GM12878 (cell line): ENCODE data around the gene TEX54. TPM values are rescaled to one million over a fixed set of nuclear protein-coding genes. Genes with fewer than 3 reads are reported as not detected.

Experiments
- CBX3 ChIP-seq: fragments of 200-600 bp; sonication (generic); IDR thresholded peaks from 2 replicates; pipeline ENCODE4 v1.6.1; 2016; ENCODE audit warnings: low read depth, borderline replicate concordance
- CEBPB ChIP-seq, 2 experiments: fragments of 150-350 bp in 1 of 2; IDR thresholded peaks; 2 replicates each; pipeline ENCODE4 v1.6.1; 2012 to 2014; ENCODE audit warnings: low read depth in 2 of 2, low read length in 2 of 2, borderline replicate concordance in 1 of 2, inconsistent platforms in 1 of 2
- HCFC1 ChIP-seq: fragments of 150-350 bp; IDR thresholded peaks from 2 replicates; pipeline ENCODE4 v1.6.1; 2014; ENCODE audit warnings: low read length
- NFYA ChIP-seq: IDR thresholded peaks from 2 replicates; pipeline ENCODE4 v1.6.1; 2011; ENCODE audit warnings: low read depth, mild to moderate bottlenecking, low read length, improper control_type of control experiment, borderline replicate concordance
- NR2C2 ChIP-seq: IDR thresholded peaks from 2 replicates; pipeline ENCODE4 v1.6.1; 2011; ENCODE audit warnings: borderline replicate concordance, low read depth; ENCODE audit not compliant: control insufficient read depth, insufficient read length
- PML ChIP-seq: IDR thresholded peaks from 2 replicates; pipeline ENCODE4 v1.6.1; 2012; ENCODE audit warnings: low read length, inconsistent platforms
- PRDM15 ChIP-seq: fragments of 450-650 bp; formaldehyde crosslinking; IDR thresholded peaks from 2 replicates; pipeline ENCODE4 v1.4.0; 2020; ENCODE audit warnings: mild to moderate bottlenecking, moderate library complexity
- SIN3A ChIP-seq: IDR thresholded peaks from 2 replicates; pipeline ENCODE4 v1.6.1; 2012; ENCODE audit warnings: low read depth, low read length, improper control_type of control experiment
- USF1 ChIP-seq: IDR thresholded peaks from 2 replicates; pipeline ENCODE4 v1.6.1; 2011; ENCODE audit warnings: borderline replicate concordance, low read depth, mild to moderate bottlenecking, moderate library complexity, mixed read lengths, low read length; ENCODE audit not compliant: insufficient read depth; ENCODE audit errors: extremely low read length
- ZBED1 ChIP-seq: IDR thresholded peaks from 2 replicates; pipeline ENCODE4 v1.6.1; 2016; ENCODE audit warnings: borderline replicate concordance
- polyA plus RNA-seq, 11 experiments: library from polyadenylated mRNA; depleted of rRNA in 4 of 11; unstranded in 6 of 11; stranded (reverse) in 5 of 11; fragments of >200 nt; fragmentation: Nextera tagmentation in 4 of 11; fragmentation: Illumina TruSeq in 1 of 11; extraction: Ambion mirVana in 4 of 11; extraction: Trizol in 1 of 11; gene quantifications; 1 replicate in 1 of 11; 2 replicates in 10 of 11; pipeline versions ENCODE4 v1.2.1 to v1.2.3, GENCODE V29; 2011 to 2016; ENCODE audit warnings: inconsistent platforms in 2 of 11, missing spikeins in 2 of 11, low read depth in 1 of 11
- total RNA-seq, 4 experiments: library from RNA; depleted of rRNA in 3 of 4; stranded (reverse); fragments of >200 nt in 3 of 4; fragmentation: Illumina TruSeq in 1 of 4; extraction: Trizol in 1 of 4; gene quantifications; 2 replicates each; pipeline versions ENCODE4 v1.2.1 to v1.2.3, GENCODE V29; 2013 to 2021
- TF ChIP-seq, protein P1 (sequence below): fragments of 450-650 bp; IDR thresholded peaks from 2 replicates; pipeline ENCODE4 v1.6.1; 2017; ENCODE audit warnings: mild to moderate bottlenecking, moderate library complexity
- TF ChIP-seq, protein P2 (sequence below): fragments of 450-650 bp; IDR thresholded peaks from 2 replicates; pipeline ENCODE4 v1.6.1; 2016; ENCODE audit warnings: mild to moderate bottlenecking

Gene TEX54
- total and polyA plus RNA-seq, 10 of the 15 experiments (the other 5 are each of a cell fraction or from before 2014, with no cell fraction given), result 0.38 to 0.68 (median 0.51) TPM; not detected in 7

DNA sequence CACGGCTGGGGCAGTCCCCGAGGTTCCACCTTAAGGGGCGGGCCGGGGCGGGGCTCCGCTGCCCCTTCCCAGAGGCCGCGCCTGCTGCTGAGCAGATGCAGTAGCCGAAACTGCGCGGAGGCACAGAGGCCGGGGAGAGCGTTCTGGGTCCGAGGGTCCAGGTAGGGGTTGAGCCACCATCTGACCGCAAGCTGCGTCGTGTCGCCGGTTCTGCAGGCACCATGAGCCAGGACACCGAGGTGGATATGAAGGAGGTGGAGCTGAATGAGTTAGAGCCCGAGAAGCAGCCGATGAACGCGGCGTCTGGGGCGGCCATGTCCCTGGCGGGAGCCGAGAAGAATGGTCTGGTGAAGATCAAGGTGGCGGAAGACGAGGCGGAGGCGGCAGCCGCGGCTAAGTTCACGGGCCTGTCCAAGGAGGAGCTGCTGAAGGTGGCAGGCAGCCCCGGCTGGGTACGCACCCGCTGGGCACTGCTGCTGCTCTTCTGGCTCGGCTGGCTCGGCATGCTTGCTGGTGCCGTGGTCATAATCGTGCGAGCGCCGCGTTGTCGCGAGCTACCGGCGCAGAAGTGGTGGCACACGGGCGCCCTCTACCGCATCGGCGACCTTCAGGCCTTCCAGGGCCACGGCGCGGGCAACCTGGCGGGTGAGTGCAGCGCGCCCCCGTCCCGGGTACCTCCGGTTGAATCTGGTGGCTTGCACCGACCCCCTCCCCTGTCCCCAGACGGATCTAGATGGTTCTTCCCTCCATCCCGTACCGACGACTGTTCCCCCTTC is 48.4 kb upstream of the TEX54 start, which contains the start of gene SLC3A2 (continued):
- TF ChIP-seq ZBED1, result peak; percentile 91; the same call in 1 of the 2 replicates
- TF ChIP-seq USF1, result no peak
- no peak for TF ChIP-seq NFYA
- TF ChIP-seq CEBPB (IDR thresholded peaks at IDR 0.05; ENCODE audit: borderline replicate concordance in 1 of 2, low read depth in 2 of 2, low read length in 2 of 2), result no peak
- TF ChIP-seq NR2C2, result no peak
- no peak for TF ChIP-seq PRDM15 (CRISPR knock-in tag)
- no peak for TF ChIP-seq CBX3
- TF ChIP-seq SIN3A, result peak; percentile 81
- TF ChIP-seq, protein P1, sequence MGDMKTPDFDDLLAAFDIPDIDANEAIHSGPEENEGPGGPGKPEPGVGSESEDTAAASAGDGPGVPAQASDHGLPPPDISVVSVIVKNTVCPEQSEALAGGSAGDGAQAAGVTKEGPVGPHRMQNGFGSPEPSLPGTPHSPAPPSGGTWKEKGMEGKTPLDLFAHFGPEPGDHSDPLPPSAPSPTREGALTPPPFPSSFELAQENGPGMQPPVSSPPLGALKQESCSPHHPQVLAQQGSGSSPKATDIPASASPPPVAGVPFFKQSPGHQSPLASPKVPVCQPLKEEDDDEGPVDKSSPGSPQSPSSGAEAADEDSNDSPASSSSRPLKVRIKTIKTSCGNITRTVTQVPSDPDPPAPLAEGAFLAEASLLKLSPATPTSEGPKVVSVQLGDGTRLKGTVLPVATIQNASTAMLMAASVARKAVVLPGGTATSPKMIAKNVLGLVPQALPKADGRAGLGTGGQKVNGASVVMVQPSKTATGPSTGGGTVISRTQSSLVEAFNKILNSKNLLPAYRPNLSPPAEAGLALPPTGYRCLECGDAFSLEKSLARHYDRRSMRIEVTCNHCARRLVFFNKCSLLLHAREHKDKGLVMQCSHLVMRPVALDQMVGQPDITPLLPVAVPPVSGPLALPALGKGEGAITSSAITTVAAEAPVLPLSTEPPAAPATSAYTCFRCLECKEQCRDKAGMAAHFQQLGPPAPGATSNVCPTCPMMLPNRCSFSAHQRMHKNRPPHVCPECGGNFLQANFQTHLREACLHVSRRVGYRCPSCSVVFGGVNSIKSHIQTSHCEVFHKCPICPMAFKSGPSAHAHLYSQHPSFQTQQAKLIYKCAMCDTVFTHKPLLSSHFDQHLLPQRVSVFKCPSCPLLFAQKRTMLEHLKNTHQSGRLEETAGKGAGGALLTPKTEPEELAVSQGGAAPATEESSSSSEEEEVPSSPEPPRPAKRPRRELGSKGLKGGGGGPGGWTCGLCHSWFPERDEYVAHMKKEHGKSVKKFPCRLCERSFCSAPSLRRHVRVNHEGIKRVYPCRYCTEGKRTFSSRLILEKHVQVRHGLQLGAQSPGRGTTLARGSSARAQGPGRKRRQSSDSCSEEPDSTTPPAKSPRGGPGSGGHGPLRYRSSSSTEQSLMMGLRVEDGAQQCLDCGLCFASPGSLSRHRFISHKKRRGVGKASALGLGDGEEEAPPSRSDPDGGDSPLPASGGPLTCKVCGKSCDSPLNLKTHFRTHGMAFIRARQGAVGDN, result peak; percentile 26
- TF ChIP-seq PML, result peak; percentile 93
- TF ChIP-seq, protein P2, sequence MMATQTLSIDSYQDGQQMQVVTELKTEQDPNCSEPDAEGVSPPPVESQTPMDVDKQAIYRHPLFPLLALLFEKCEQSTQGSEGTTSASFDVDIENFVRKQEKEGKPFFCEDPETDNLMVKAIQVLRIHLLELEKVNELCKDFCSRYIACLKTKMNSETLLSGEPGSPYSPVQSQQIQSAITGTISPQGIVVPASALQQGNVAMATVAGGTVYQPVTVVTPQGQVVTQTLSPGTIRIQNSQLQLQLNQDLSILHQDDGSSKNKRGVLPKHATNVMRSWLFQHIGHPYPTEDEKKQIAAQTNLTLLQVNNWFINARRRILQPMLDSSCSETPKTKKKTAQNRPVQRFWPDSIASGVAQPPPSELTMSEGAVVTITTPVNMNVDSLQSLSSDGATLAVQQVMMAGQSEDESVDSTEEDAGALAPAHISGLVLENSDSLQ, result peak; percentile 46; the same call in 1 of the 2 replicates
- TF ChIP-seq HCFC1, result no peak; the same call in 1 of the 2 replicates
